ENCODE measurements around the gene NR6A1. TPM values are rescaled to one million over a fixed set of nuclear protein-coding genes. Genes with fewer than 3 reads are reported as not detected.

Gene NR6A1
- total RNA-seq, 1 donor from 2014 or later = 0.20 TPM

GRCh38 chr9:124694414-124695279, 76.5 kb downstream of the NR6A1 start:
- DNase-seq (ENCODE audit: low read depth, low spot score) = no peak

- DNase-seq (ENCODE audit: low read depth, low spot score) = no peak
These were observed 77.7 kb downstream of the NR6A1 start for GRCh38 chr9:124693403-124693802.

GRCh38 chr9:124688238-124688904, 82.7 kb downstream of the NR6A1 start:
- DNase-seq (ENCODE audit: low read depth, low spot score) = no peak

GRCh38 chr9:124686918-124687317, 84.2 kb downstream of the NR6A1 start:
- no peak for DNase-seq (ENCODE audit: low read depth, low spot score)

GRCh38 chr9:124685217-124685616, 85.9 kb downstream of the NR6A1 start:
- no peak for DNase-seq (ENCODE audit: low read depth, low spot score)

GRCh38 chr9:124684169-124684568, 86.9 kb downstream of the NR6A1 start:
- no peak for DNase-seq (ENCODE audit: low read depth, low spot score)

GRCh38 chr9:124683043-124683442, 88.1 kb downstream of the NR6A1 start:
- no peak for DNase-seq (ENCODE audit: low read depth, low spot score)

GRCh38 chr9:124680714-124681390, 90.3 kb downstream of the NR6A1 start:
- no peak for DNase-seq (ENCODE audit: low read depth, low spot score)

GRCh38 chr9:124680049-124680448, 91.1 kb downstream of the NR6A1 start:
- DNase-seq (ENCODE audit: low read depth, low spot score) = no peak

GRCh38 chr9:124676159-124676551, 95.0 kb downstream of the NR6A1 start:
- no peak for DNase-seq (ENCODE audit: low read depth, low spot score)

GRCh38 chr9:124675261-124676158, 95.6 kb downstream of the NR6A1 start:
- DNase-seq (ENCODE audit: low read depth, low spot score) = no peak

GRCh38 chr9:124674651-124675050, 96.5 kb downstream of the NR6A1 start:
- DNase-seq (ENCODE audit: low read depth, low spot score) = no peak

GRCh38 chr9:124673063-124673462, 98.0 kb downstream of the NR6A1 start:
- DNase-seq (ENCODE audit: low read depth, low spot score) = no peak

- no peak for DNase-seq (ENCODE audit: low read depth, low spot score)
These were observed 99.2 kb downstream of the NR6A1 start for GRCh38 chr9:124671861-124672260.

GRCh38 chr9:124666642-124667041, 104.5 kb downstream of the NR6A1 start:
- no peak for DNase-seq (ENCODE audit: low read depth, low spot score)

- DNase-seq (ENCODE audit: low read depth, low spot score) = no peak
These were observed 105.6 kb downstream of the NR6A1 start for GRCh38 chr9:124665391-124666058.

GRCh38 chr9:124664143-124664542, 107.0 kb downstream of the NR6A1 start:
- no peak for DNase-seq (ENCODE audit: low read depth, low spot score)

GRCh38 chr9:124663046-124663961, 107.8 kb downstream of the NR6A1 start:
- DNase-seq (ENCODE audit: low read depth, low spot score) = peak; percentile 85

GRCh38 chr9:124662561-124662960, 108.5 kb downstream of the NR6A1 start:
- no peak for DNase-seq (ENCODE audit: low read depth, low spot score)

- no peak for DNase-seq (ENCODE audit: low read depth, low spot score)
These were observed 109.8 kb downstream of the NR6A1 start for GRCh38 chr9:124661271-124661670.
